ENCODE measurements around the gene SCN5A.

SCN5A gene

GRCh38 chr3:38604246-38604645 is 45.2 kb downstream of the SCN5A start:
- no peaks in the 10 kb centered on the region for H3K79me2 ChIP-seq (ENCODE audit: low read length)
- H3K36me3 ChIP-seq (replicated peaks; ENCODE audit: low read depth, low read length): no peaks in the 10 kb centered on the region
- H4K20me1 ChIP-seq (ENCODE audit: insufficient read depth, low read length): no peaks in the 10 kb centered on the region
- no peak overlapping the region for H2AFZ ChIP-seq (ENCODE audit: low read depth, low read length)
- H3K27ac ChIP-seq (ENCODE audit: low read length): no peak overlapping the region
- no peaks in the 10 kb centered on the region for H3K9me3 ChIP-seq (ENCODE audit: insufficient read depth, low read length)
- H3K4me1 ChIP-seq (ENCODE audit: low read length): no peaks in the 10 kb centered on the region
- H3K4me2 ChIP-seq (ENCODE audit: low read length): no peak overlapping the region
- no peak overlapping the region for H3K4me3 ChIP-seq (ENCODE audit: low read length)
- H3K9ac ChIP-seq (ENCODE audit: low read length): no peak overlapping the region
- TF ChIP-seq EZH2phosphoT487 (IDR thresholded peaks at IDR 0.05; ENCODE audit: low read depth): no peak
- no peak for TF ChIP-seq CTCF (IDR thresholded peaks at IDR 0.05; ENCODE audit: low read depth, low read length)
- no peaks in the 10 kb centered on the region for H3K27me3 ChIP-seq (ENCODE audit: low read depth, low read length)

- H3K79me2 ChIP-seq (ENCODE audit: low read length): no peaks in the 10 kb centered on the region
- no peak overlapping the region for H2AFZ ChIP-seq (ENCODE audit: low read depth, low read length)
- no peaks in the 10 kb centered on the region for H3K27me3 ChIP-seq (ENCODE audit: low read depth, low read length)
- H3K27ac ChIP-seq (ENCODE audit: low read length): no peak overlapping the region
- no peak for TF ChIP-seq CTCF (IDR thresholded peaks at IDR 0.05; ENCODE audit: low read depth, low read length)
- TF ChIP-seq EZH2phosphoT487 (IDR thresholded peaks at IDR 0.05; ENCODE audit: low read depth): no peak
- no peaks in the 10 kb centered on the region for H3K36me3 ChIP-seq (replicated peaks; ENCODE audit: low read depth, low read length)
- H4K20me1 ChIP-seq (ENCODE audit: insufficient read depth, low read length): no peaks in the 10 kb centered on the region
- no peak overlapping the region for H3K9ac ChIP-seq (ENCODE audit: low read length)
- no peak overlapping the region for H3K4me3 ChIP-seq (ENCODE audit: low read length)
- H3K9me3 ChIP-seq (ENCODE audit: insufficient read depth, low read length): no peaks in the 10 kb centered on the region
- no peaks in the 10 kb centered on the region for H3K4me1 ChIP-seq (ENCODE audit: low read length)
- no peak overlapping the region for H3K4me2 ChIP-seq (ENCODE audit: low read length)
Measured at GRCh38 chr3:38603731-38604131, 45.8 kb downstream of the SCN5A start.

- no peaks in the 10 kb centered on the region for H3K4me1 ChIP-seq (ENCODE audit: low read length)
- H4K20me1 ChIP-seq (ENCODE audit: insufficient read depth, low read length): no peaks in the 10 kb centered on the region
- no peak overlapping the region for H3K9ac ChIP-seq (ENCODE audit: low read length)
- H3K79me2 ChIP-seq (ENCODE audit: low read length): no peaks in the 10 kb centered on the region
- no peak overlapping the region for H3K4me3 ChIP-seq (ENCODE audit: low read length)
- H2AFZ ChIP-seq (ENCODE audit: low read depth, low read length): no peak overlapping the region
- no peak overlapping the region for H3K27ac ChIP-seq (ENCODE audit: low read length)
- no peaks in the 10 kb centered on the region for H3K36me3 ChIP-seq (replicated peaks; ENCODE audit: low read depth, low read length)
- TF ChIP-seq EZH2phosphoT487 (IDR thresholded peaks at IDR 0.05; ENCODE audit: low read depth) (no peak), CTCF (IDR thresholded peaks at IDR 0.05; ENCODE audit: low read depth, low read length) (no peak)
- no peaks in the 10 kb centered on the region for H3K9me3 ChIP-seq (ENCODE audit: insufficient read depth, low read length)
- 0 out of 2 replicates have a peak, but pooled peaks cover 5% of the 10 kb centered on the region for H3K27me3 ChIP-seq (ENCODE audit: low read depth, low read length)
- no peak overlapping the region for H3K4me2 ChIP-seq (ENCODE audit: low read length)
Measured at GRCh38 chr3:38602576-38603250, 46.8 kb downstream of the SCN5A start.

GRCh38 chr3:38601956-38602550 is 47.4 kb downstream of the SCN5A start:
- Histone ChIP-seq H3K4me3 (ENCODE audit: low read length) (no peak overlapping the region), H3K9ac (ENCODE audit: low read length) (no peak overlapping the region), H3K4me2 (ENCODE audit: low read length) (no peak overlapping the region), H3K27me3 (ENCODE audit: low read depth, low read length) (0 out of 2 replicates have a peak, but pooled peaks cover 5% of the 10 kb centered on the region), H3K27ac (ENCODE audit: low read length) (no peak overlapping the region), H3K79me2 (ENCODE audit: low read length) (no peaks in the 10 kb centered on the region), H3K36me3 (replicated peaks; ENCODE audit: low read depth, low read length) (no peaks in the 10 kb centered on the region), H3K9me3 (ENCODE audit: insufficient read depth, low read length) (no peaks in the 10 kb centered on the region), H2AFZ (ENCODE audit: low read depth, low read length) (no peak overlapping the region), H4K20me1 (ENCODE audit: insufficient read depth, low read length) (no peaks in the 10 kb centered on the region), H3K4me1 (ENCODE audit: low read length) (no peaks in the 10 kb centered on the region)
- no peak for TF ChIP-seq CTCF (IDR thresholded peaks at IDR 0.05; ENCODE audit: low read depth, low read length)
- no peak for TF ChIP-seq EZH2phosphoT487 (IDR thresholded peaks at IDR 0.05; ENCODE audit: low read depth)

Measured in OCI-LY3 (cell line).